COLO668 (cell line): Measurements from ENCODE around the gene ZNF708.
"Not testable (repeated sequence)": the region's sequence is repeated elsewhere in the genome, so short reads cannot be mapped to it uniquely, and the experiment has no call there.

ENCODE experiments used
- DNase-seq: peaks from one replicate; lab custom pipeline; 2025; ENCODE audit not compliant: unreplicated experiment; lab: John Stamatoyannopoulos, UW

The ZNF708 gene

DNA sequence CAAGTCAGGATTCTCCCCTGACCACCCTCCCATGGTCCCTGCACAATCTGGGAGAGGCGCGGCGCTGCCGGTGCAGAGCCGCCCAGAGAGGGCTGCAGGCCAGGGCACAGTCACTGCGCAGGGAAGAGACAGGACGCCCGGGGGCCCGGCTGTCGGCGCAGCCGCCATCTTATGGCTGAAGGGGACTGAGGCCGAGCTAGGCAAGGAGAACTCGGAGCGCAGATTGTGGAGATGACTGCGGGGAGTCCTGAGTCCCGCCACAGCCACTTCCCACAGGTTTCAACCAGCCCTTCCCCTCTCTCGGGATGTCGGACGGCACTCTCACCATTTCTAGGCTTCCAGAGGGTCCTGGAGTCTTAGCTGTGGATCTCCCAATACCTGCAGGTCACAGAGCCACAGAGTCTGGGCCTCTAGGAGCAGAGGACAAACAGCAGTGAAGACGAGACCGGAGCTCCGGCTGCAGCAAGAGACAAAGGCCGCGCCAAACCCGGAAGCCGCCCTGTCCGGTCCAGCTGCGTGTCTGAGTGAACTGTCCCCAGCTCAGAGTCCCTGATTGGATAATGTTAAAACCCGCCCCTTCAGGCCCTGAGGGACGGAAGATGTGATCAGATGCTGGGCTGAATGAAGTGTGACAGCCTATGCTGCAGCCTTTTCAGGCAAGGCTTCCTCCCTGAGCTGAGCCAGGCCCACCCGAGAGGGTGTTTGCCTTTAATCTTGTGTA, at the start of gene ZNF708:
ZNF708 (minus strand) TSS at position 526 of the 721 bp plus-strand sequence; CDS start at position 328, 198 bp downstream.
- DNase-seq = peak; percentile 86

DNA sequence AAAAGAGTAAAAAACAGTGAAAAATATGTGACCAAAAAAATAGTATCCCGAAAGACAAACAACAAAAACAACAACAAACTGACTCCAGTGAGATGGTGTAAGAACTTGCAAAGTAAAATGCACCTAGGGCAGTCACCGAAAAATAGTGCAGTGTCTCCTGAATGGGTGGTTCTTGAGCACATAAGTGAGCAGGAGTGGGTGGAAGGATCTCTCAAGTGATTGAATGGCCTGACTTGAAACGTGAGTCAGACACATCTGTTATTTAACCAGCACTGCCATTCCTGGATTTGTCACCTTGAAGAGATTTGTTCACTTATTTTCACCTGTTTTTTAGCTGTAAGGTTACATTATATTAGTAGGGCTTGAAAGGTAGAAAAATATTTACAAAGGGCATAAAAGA, 33.1 kb upstream of the ZNF708 start:
- no peak for DNase-seq

DNA sequence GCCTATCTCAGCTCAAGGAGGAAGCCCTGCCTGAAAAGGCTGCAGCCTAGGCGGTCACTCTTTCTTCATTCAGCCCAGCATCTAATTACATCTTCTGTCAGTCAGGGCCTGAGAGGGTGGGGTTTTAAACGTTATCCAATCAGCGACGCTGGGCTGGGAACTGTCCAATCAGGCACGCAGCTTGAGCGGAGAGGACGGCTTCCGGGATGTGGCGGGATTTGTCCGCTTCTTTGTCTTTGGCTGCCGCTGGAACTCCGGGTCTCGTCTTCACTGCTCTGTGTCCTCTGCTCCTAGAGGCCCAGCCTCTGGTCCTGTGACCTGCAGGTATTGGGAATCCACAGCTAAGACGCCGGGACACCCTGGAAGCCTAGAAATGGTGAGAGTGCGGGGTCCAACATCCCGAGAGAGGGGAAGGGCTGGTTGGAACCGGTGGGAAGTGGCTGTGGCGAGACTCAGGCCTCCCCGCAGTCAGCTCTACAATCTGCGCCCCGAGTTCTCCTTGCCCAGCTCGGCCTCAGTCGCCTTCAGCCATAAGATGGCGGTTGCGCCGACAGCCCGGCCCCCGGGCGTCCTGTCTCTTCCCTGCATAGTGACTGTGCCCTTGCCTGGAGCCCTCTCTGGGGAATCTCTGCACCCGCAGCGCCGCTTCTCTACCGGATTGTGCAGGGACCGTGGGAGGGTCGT, 29.7 kb upstream of the ZNF708 start, which contains the start of gene ZNF738:
ZNF738 (plus strand) TSS at position 233 of the 684 bp plus-strand sequence; CDS start at position 374, 141 bp downstream.
- DNase-seq = peak; percentile 88

DNA sequence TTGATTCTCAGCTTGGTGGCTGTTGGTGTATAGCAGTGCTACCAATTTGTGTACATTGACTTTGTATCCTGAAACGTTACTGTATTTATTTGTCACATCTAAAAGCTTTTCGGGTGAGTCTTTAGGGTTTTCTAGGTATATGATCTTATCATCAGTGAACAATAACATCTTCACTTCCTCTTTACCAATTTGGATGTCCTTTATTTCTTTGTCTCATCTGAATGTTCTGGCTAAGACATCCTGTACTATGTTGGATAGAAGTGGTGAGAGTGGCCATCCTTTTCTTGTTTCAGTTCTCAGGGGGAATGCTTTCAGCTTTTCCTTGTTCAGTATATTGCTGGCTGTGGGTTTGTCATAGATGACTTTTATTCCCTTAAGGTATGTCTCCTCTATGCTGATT, 23.6 kb upstream of the ZNF708 start:
- no peak for DNase-seq

DNA sequence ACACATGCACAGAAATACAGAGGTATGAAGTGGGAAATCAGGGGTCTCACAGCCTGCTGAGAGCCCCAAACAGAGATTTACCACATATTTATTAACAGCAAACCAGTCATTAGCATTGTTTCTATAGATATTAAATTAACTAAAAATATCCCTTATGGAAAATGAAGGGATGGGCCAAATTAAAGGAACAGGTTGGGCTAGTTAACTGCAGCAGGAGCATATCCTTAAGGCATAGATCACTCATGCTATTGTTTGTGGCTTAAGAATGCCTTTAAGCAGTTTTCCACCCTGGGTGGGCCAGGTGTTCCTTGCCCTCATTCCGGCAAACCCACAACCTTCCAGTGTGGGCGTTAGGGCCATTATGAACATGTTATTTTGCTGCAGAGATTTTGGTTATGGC, 15.6 kb upstream of the ZNF708 start:
- not testable (repeated sequence) for DNase-seq

DNA sequence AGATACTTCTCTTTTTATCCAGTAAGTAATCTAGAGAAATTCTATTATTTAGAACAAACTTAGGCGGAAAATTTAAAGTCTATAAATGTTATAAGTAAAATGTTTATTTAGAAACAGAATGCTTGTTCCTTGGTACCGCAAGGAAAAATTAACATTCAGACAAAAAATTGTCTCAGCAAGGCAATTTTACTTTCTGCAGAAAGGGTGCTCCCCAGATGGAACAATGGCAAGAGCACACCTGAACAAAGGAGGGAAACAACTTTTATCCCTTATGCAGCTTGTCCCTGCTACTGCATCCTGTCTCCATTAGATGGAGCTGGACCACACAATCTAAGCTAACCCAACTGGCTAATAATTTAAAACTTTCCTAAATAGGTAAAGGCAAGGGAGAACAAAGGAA, 6.5 kb upstream of the ZNF708 start:
- DNase-seq = no peak

DNA sequence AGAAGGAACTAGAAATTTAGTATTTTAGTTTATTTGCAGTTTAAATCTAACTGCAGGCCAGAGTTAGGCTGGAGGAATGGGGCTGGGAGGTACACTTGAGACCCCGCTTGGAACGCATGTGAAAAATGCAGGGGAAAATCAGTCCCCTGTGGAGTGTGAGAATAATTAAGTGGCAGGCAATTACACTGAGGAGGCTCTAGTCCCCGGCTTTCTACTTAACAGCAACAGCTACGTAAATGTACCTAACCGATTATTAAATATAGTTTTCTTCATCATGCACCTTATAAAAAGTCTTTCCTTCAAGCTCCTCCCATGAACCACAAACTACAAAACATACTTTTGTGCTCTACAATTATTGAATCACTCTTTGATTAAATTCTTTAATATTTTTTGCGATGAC, 804 bp downstream of the ZNF708 start:
- DNase-seq = peak; percentile 0

DNA sequence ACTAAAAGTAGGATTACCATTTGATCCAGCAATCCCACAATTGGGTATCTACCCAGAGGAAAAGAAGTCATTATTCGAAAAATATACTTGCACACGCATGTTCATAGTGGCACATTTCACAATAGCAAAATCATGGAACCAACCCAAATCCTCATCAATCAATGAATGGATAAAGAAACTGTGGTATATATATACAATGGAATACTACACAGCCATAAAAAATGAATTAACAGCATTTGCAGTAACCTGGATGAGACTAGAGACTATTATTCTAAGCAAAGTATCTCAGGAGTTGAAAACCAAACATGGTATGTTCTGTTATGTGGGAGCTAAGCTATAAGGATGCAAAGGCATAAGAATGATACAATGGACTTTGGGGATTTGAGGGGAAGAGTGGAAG, 3.0 kb downstream of the ZNF708 start:
- DNase-seq = no peak

DNA sequence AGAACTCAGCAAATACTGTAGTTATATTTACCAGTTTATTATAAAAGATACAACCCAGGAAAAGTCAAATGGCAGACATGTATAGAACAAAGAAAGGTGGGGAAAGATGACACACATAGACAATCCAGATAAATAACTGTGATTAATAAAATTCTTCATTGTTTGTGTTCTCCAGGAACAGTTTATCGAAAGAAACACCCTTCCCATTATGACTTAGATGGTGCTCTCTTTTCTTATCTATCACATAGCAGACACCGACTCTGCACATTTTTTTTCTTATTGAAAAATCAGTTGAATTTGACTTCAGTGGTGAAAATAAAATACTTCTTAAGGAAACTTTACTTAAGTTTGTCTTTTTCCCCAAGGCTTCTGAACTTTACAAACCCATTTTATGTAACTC, 6.2 kb downstream of the ZNF708 start:
- no peak for DNase-seq

DNA sequence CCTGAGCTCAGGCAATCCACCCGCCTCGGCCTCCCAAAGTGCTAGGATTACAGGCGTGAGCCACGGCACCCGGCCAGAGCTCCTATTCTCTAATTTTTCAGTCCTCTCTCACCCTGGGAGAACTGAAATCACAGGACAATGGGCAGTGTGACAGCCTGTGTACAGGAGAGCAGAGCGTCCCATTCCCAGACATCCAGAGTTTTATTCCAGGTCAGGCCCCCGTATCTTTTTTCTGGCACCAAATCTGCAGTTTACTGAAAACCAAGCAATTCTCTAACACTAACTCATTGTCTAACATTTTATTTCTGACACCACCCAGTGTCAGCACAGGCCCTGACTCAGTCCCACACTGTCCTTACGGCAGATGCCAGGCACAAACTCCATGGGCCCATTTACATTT, 6.7 kb downstream of the ZNF708 start:
- no peak for DNase-seq

DNA sequence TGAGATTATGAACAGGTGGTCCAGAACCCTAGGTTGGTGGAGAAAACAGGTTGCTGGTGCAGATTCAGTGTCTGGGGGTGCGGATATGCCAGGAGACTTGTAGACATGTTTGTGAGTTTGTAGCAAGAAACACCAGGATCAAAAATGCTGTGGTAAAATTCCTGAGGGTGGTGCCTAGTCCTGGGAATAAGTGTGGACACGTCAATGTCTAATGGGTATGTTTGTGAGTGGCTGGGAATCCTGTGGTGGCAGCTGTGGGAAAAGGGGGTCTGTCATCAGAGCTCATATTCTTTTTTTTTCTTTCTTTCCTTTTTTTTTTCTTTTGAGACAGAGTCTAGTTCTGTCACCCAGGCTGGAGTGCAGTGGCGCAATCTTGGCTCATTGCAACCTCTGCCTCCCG, 7.2 kb downstream of the ZNF708 start:
- no peak for DNase-seq

DNA sequence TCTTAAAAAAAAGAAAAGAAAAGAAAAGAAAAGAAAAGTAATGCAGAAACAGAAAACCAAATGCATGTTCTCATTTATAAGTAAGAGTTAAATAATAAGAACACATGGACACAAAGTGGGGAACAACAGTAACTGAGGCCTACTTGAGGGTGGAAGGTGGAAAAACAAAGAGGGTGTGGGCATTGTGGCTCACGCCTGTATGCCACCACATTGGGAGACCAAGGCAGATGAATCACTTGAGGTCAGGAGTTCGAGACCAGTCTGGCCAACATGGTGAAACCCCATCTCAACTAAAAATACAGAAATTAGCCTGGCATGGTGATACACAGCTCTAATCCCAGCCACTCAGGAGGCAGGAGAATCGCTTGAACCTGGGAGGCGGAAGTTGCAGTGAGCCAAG, 8.1 kb downstream of the ZNF708 start:
- no peak for DNase-seq

DNA sequence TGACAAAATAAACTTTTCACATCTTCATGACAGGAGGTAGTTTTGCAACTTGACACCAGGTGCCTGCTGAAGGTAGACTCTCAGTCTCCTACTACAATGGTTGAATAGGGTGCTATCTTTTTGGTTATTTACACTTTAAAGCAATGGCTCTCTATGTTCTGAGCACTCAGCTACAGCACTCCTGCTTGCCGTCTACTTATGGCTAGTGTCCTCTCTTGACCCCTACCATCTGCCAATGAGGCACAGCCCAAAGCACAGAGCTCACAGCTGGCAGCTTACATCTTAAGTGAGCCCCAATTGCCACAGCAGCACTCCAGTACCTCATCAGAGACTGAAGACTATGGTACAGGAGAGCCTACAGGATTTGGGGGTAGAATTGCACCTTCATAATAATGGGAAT, 11.4 kb downstream of the ZNF708 start:
- no peak for DNase-seq

DNA sequence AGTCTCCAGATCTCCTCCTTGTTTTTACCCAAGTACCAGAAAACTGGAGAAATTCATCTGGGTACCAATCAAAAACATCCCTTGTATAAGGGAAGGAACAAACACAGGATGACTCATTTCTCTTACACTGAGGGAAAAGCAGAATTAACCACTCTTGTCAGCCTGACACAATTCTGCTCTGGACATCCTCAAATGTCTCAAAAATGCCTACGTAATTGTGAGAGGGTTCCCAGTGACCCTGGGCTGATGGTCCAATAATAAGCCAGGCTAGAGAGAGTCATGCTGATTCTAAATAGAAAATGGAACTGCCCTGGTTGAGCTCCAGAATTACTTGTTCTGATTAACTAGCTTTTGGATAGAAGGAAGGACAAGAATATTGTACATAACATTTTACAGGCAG, 14.5 kb downstream of the ZNF708 start:
- no peak for DNase-seq

DNA sequence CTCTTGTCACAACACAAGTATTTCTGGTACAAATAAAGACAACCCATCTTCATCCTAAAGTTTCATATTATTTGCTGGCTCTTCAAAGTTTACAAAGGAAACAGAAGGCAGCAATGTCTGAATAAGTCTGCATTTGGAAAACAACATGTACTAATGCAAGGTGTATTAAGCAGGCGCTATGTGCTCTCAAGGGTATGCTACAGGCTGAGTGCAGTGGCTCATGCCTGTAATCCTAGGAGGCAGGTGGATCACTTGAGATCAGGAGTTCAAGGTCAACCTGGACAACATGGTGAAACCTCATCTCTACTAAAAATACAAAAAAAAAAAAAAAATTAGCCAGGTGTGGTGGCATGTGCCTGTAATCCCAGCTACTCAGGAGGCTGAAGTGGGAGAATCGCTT, 16.4 kb downstream of the ZNF708 start:
- not testable (repeated sequence) for DNase-seq

DNA sequence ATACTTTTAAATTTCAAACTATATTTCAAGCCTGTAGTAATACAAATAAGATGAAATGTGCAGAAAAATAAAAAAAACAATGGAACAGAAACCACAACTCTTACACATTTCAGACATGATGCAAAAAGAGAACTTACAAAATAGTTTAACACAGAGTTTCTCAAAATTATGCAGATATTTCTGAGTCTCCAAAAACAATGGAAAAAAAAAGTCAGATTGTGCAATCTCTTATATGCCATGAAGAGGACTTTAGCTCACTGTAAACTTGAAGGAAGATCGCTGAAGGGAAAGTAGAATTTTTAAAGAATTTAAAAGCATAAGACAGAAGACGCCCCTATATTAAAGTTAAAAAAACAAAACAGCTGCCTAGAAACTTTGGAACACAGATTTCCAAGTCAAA, 20.4 kb downstream of the ZNF708 start:
- no peak for DNase-seq

DNA sequence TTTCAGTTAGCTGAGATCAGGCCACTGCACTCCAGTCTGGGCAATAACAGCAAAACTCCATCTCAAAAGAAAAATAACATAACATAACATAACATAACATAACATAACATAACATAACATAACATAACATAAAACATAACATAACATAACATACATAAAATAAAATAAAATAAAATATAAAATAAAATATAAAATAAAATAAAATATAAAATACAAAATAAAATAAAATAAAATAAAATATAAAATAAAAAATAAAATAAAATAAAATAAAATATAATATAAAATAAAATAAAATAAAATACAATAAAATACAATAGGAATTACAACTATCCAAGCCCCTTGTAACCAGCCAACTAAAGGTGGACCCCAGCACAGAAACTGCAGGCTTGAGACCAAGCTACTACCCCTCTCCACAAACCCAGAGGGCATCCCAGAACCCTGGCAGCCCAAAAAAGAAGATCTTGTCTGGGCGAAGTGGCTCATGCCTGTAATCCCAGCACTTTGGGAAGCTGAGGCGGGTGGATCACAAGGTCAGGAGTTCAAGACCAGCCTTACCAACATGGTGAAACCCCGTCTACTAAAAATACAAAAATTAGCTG, 22.2 kb downstream of the ZNF708 start:
- DNase-seq = not testable (repeated sequence)

DNA sequence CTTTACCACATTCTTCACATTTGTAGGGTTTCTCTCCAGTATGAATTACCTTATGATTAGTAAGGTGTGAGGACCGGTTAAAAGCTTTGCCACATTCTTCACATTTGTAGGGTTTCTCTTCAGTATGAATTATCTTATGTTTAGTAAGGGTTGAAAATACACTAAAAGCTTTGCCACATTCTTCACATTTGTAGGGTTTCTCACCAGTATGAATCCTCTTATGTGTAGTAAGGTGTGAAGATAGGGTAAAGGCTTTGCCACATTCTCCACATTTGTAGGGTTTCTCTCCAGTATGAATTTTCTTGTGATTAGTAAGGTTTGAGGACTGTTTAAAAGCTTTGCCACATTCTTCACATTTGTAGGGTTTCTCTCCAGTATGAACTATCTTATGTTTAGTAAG, 35.4 kb downstream of the ZNF708 start:
- not testable (repeated sequence) for DNase-seq

DNA sequence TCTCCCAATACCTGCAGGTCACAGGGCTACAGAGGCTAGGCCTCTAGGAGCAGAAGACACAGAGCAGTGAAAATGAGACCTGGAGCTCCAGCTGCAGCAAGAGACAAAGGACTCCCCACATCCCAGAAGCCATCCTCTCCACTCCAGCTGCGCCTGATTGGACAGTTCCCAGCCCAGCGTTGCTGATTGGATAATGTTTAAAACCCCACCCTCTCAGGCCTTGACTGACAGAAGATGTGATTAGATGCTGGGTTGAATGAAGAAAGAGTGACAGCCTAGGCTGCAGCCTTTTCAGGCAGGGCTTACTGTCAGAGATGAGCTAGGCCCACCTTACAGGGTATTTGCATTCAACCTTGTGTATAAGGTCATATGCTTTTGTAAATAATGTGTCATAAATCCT, 59.4 kb downstream of the ZNF708 start:
- no peak for DNase-seq

DNA sequence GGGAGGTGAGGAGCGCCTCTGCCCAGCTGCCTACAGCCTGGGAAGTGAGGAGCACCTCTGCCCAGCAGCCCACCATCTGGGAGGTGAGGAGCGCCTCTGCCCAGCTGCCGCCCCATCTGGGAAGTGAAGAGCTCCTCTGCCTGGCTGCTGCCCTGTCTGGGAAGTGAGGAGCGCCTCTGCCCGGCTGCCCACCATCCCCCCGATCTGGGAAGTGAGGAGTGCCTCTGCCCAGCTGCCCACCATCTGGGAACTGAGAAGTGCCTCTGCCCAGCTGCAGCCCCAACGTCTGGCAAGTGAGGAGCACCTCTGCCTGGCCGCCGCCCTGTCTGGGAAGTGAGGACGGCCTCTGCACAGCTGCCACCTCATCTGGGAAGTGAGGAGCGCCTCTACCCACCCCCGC, 64.3 kb downstream of the ZNF708 start:
- no peak for DNase-seq

DNA sequence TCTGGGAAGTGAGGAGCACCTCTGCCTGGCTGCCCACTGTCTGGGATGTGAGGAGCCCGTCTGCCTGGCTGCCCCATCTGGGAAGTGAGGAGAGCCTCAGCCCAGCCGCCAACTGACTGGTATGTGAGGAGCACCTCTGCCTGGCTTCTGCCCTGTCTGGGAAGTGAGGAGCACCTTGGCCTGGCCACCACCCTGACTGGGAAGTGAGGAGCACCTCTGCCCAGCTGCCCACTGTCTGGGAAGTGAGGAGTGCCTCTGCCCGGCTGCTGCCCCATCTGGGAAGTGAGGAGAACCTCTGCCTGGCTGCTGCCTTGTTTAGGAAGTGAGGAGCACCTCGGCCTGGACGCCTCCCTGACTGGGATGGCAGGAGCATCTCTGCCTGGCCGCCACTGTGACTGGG, 64.8 kb downstream of the ZNF708 start:
- DNase-seq = no peak

DNA sequence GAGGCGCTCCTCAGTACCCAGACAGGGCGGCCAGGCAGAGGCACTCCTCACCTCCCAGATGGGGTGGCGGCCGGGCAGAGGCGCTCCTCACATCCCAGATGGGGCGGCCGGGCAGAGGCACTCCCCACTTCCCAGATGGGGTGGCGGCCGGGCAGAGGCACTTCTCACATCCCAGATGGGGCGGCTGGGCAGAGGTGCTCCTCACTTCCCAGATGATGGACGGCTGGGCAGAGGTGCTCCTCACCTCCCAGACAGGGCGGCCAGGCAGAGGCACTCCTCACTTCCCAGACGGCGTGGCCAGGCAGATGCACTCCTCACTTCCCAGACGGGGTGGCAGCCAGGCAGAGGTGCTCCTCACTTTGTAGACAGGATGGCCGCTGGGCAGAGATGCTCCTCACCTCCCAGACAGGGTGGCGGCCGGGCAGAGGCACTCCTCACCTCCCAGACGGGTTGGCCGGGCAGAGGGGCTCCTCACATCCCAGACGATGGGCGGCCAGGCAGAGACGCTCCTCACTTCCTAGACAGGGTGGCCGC, 68.3 kb downstream of the ZNF708 start:
- DNase-seq = not testable (repeated sequence)
